DOHH2 (cell line): Measurements from ENCODE around the gene RXRA.

ENCODE experiments used
- H3F3A ChIP-seq: fragments of 200-600 bp; sonication (generic), shearing (Covaris generic); 2 replicates; pipeline ENCODE4 v1.6.0; 2016; ENCODE audit warnings: antibody characterized with exemption, mild to moderate bottlenecking; ENCODE audit not compliant: control insufficient read depth, insufficient read depth
- H3K27ac ChIP-seq: fragments of 200-600 bp; sonication (generic); 2 replicates; pipeline ENCODE4 v1.5.1; 2014; ENCODE audit warnings: low read depth, mild to moderate bottlenecking, low read length, moderate library complexity
- H3K27me3 ChIP-seq: fragments of 200-600 bp; sonication (generic); 2 replicates; pipeline ENCODE4 v1.6.1; 2014; ENCODE audit warnings: mild to moderate bottlenecking, low read length, mixed read lengths; ENCODE audit not compliant: control insufficient read depth
- H3K36me3 ChIP-seq: fragments of 200-600 bp; sonication (generic); 2 replicates; pipeline ENCODE4 v1.6.1; 2014; ENCODE audit warnings: mild to moderate bottlenecking, low read length, moderate library complexity, mixed read lengths; ENCODE audit not compliant: control insufficient read depth
- H3K4me1 ChIP-seq: fragments of 200-600 bp; sonication (generic); 2 replicates; pipeline ENCODE4 v1.6.1; 2014; ENCODE audit warnings: mild to moderate bottlenecking, low read length, mixed read lengths; ENCODE audit not compliant: control insufficient read depth
- H3K4me2 ChIP-seq: fragments of 200-600 bp; sonication (generic); 2 replicates; pipeline ENCODE4 v1.6.0; 2014; ENCODE audit warnings: mild to moderate bottlenecking, low read length, moderate library complexity
- H3K4me3 ChIP-seq: fragments of 200-600 bp; sonication (generic); 2 replicates; pipeline ENCODE4 v1.5.1; 2014; ENCODE audit warnings: mild to moderate bottlenecking, low read length, mixed read lengths
- H3K79me2 ChIP-seq: fragments of 200-600 bp; sonication (generic); 2 replicates; pipeline ENCODE4 v1.6.1; 2014; ENCODE audit warnings: mild to moderate bottlenecking, low read length, mixed read lengths; ENCODE audit not compliant: control insufficient read depth
- H3K9me2 ChIP-seq: fragments of 200-600 bp; sonication (generic); replicated peaks from 2 replicates; pipeline ENCODE4 v1.6.1; 2014; ENCODE audit warnings: mild to moderate bottlenecking, low read length, mixed read lengths; ENCODE audit not compliant: control insufficient read depth
- H3K9me3 ChIP-seq: fragments of 200-600 bp; sonication (generic); 2 replicates; pipeline ENCODE4 v1.6.1; 2014; ENCODE audit warnings: antibody characterized with exemption, low read length, mixed read lengths; ENCODE audit not compliant: control insufficient read depth, insufficient read depth
- H4K20me1 ChIP-seq: fragments of 200-600 bp; sonication (generic); 2 replicates; pipeline ENCODE4 v1.6.0; 2014; ENCODE audit warnings: low read depth, mild to moderate bottlenecking, antibody characterized with exemption, low read length, moderate library complexity; ENCODE audit not compliant: control insufficient read depth, insufficient read depth
- CTCF ChIP-seq: fragments of 200-600 bp; sonication (generic); IDR thresholded peaks from one replicate; pipeline ENCODE4 v1.5.1; 2014; ENCODE audit warnings: antibody characterized with exemption, mild to moderate bottlenecking, low read depth, low read length; ENCODE audit not compliant: poor library complexity, severe bottlenecking
- EZH2phosphoT487 ChIP-seq: fragments of 200-600 bp; sonication (generic); IDR thresholded peaks from 2 replicates; pipeline ENCODE4 v1.6.1; 2017; ENCODE audit warnings: borderline replicate concordance, mild to moderate bottlenecking, antibody characterized with exemption, low read length, moderate library complexity, mixed read lengths

Gene RXRA

GRCh38 chr9:134321946-134322741 is 4.1 kb upstream of the RXRA start:
- H3K36me3 ChIP-seq: no peaks in the 10 kb centered on the region
- no peaks in the 10 kb centered on the region for H4K20me1 ChIP-seq
- no peaks in the 10 kb centered on the region for H3K79me2 ChIP-seq
- H3K9me2 ChIP-seq: no peaks in the 10 kb centered on the region
- H3K4me3 ChIP-seq: no peak overlapping the region
- H3K4me1 ChIP-seq: no peaks in the 10 kb centered on the region
- H3K4me2 ChIP-seq: no peak overlapping the region
- peaks cover 2% of the 10 kb centered on the region; the same call in 1 of the 2 replicates for H3K27me3 ChIP-seq
- H3K9me3 ChIP-seq: no peaks in the 10 kb centered on the region
- H3K27ac ChIP-seq: no peak overlapping the region
- TF ChIP-seq EZH2phosphoT487 (no peak), CTCF (no peak)
- no peaks in the 10 kb centered on the region for H3F3A ChIP-seq

GRCh38 chr9:134322781-134323241 is 3.4 kb upstream of the RXRA start:
- Histone ChIP-seq H3K27ac (no peak overlapping the region), H3K9me2 (no peaks in the 10 kb centered on the region), H3K79me2 (no peaks in the 10 kb centered on the region), H3F3A (no peaks in the 10 kb centered on the region), H3K27me3 (peaks cover 4% of the 10 kb centered on the region; the same call in 1 of the 2 replicates), H3K4me1 (no peaks in the 10 kb centered on the region), H3K36me3 (no peaks in the 10 kb centered on the region), H4K20me1 (no peaks in the 10 kb centered on the region), H3K4me2 (no peak overlapping the region), H3K4me3 (no peak overlapping the region), H3K9me3 (no peaks in the 10 kb centered on the region)
- TF ChIP-seq CTCF: no peak
- no peak for TF ChIP-seq EZH2phosphoT487

- no peak for TF ChIP-seq CTCF
- TF ChIP-seq EZH2phosphoT487: no peak
- Histone ChIP-seq H3K27me3 (peaks cover 4% of the 10 kb centered on the region; the same call in 1 of the 2 replicates), H3K27ac (no peak overlapping the region), H3K36me3 (no peaks in the 10 kb centered on the region), H3K9me2 (no peaks in the 10 kb centered on the region), H3K4me2 (no peak overlapping the region), H3K79me2 (no peaks in the 10 kb centered on the region), H4K20me1 (no peaks in the 10 kb centered on the region), H3K4me3 (no peak overlapping the region), H3K4me1 (no peaks in the 10 kb centered on the region), H3F3A (no peaks in the 10 kb centered on the region), H3K9me3 (no peaks in the 10 kb centered on the region)
Measured at GRCh38 chr9:134323741-134324358, 2.4 kb upstream of the RXRA start.
